HCT116 (cell line): ENCODE measurements around the gene UQCRC1.
A peak's percentile ranks its signal among the peaks of the same experiment; 100 is the strongest.

Experiments used
- CEBPB ChIP-seq: IDR thresholded peaks from 2 replicates; pipeline ENCODE4 v1.6.1; 2012; ENCODE audit warnings: low read depth
- EZH2 ChIP-seq: fragments of 200-600 bp; sonication (generic); IDR thresholded peaks from 2 replicates; pipeline ENCODE4 v1.6.1; 2017; ENCODE audit warnings: antibody characterized with exemption, mixed run types
- EZH2phosphoT487 ChIP-seq: fragments of 200-600 bp; IDR thresholded peaks from 2 replicates; pipeline ENCODE4 v1.6.1; 2018; ENCODE audit warnings: antibody characterized with exemption, borderline replicate concordance
- FOSL1 ChIP-seq: IDR thresholded peaks from 2 replicates; pipeline ENCODE4 v1.6.1; 2012; ENCODE audit warnings: low read depth
- POLR2AphosphoS5 ChIP-seq: IDR thresholded peaks from 2 replicates; pipeline ENCODE4 v1.6.1; 2011; ENCODE audit warnings: mild to moderate bottlenecking, low read depth, low read length, moderate library complexity
- SRF ChIP-seq: IDR thresholded peaks from 2 replicates; pipeline ENCODE4 v1.6.1; 2012; ENCODE audit warnings: low read depth
- TCF7L2 ChIP-seq: IDR thresholded peaks from 2 replicates; pipeline ENCODE4 v1.7.0; 2011; ENCODE audit warnings: borderline replicate concordance, inconsistent platforms; ENCODE audit not compliant: insufficient read depth, insufficient read length; ENCODE audit errors: extremely low read depth
- TF ChIP-seq, protein P1 (sequence below), 3 experiments: fragments of 200-600 bp in 1 of 3; sonication (generic) in 1 of 3; IDR thresholded peaks in 2 of 3; conservative IDR thresholded peaks in 1 of 3; 2 replicates each; pipeline ENCODE4 v1.5.1; 2012 to 2017; ENCODE audit warnings: low read depth in 2 of 3, low read length in 2 of 3, antibody characterized with exemption in 1 of 3, borderline replicate concordance in 1 of 3, control low read depth in 1 of 3, mild to moderate bottlenecking in 1 of 3, mixed read lengths in 1 of 3, mixed run types in 1 of 3, moderate library complexity in 1 of 3; ENCODE audit not compliant: insufficient read depth in 1 of 3
- TF ChIP-seq, protein P2 (sequence below): IDR thresholded peaks from 2 replicates; pipeline ENCODE4 v1.6.1; 2012; ENCODE audit warnings: low read depth

DNA sequence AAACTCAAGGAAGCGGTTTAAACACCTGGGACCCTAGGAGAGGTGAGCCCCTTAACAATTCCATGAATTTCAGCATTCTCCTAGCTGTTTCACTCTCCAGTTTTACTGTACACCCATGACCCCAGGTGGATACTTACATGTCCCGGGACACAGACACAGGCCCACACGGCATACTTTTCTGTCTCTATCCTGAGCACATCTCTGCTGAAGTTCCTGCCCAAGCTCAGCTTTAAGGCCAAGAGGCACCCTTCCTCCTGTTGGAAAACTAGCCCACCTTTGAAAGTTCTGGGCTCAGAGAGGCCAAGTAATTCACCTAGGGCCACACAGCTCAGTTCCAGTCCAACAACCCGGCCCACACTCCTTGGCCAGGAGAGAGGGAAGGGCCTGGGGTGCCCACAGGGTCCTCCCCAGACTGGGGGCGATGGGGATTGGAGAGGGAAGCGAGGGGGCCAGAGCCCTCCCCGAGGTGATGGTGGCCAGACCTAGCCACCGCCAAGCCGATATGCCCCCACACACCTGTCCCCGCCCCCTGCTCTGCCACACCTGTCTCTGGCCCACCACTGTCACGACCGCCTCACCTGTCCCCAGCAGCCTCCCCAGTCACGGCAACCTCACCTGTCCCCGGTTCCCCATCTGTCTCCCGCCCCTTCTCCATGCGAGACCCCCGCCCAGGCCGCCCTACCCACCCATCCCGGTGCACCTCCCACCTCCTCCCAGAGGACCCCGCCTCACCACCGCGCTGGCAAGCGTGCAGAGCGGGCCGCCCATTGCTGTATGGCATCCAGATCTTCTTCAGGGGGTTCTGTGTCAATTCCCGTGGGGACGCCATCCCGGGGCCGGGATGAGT lies 53.3 kb downstream of the UQCRC1 start:
- TF ChIP-seq CEBPB (no peak), EZH2 (no peak), FOSL1 (no peak), EZH2phosphoT487 (no peak), SRF (no peak), POLR2AphosphoS5 (peak; percentile 49; the same call in 1 of the 2 replicates), TCF7L2 (no peak)
- TF ChIP-seq, protein P1, sequence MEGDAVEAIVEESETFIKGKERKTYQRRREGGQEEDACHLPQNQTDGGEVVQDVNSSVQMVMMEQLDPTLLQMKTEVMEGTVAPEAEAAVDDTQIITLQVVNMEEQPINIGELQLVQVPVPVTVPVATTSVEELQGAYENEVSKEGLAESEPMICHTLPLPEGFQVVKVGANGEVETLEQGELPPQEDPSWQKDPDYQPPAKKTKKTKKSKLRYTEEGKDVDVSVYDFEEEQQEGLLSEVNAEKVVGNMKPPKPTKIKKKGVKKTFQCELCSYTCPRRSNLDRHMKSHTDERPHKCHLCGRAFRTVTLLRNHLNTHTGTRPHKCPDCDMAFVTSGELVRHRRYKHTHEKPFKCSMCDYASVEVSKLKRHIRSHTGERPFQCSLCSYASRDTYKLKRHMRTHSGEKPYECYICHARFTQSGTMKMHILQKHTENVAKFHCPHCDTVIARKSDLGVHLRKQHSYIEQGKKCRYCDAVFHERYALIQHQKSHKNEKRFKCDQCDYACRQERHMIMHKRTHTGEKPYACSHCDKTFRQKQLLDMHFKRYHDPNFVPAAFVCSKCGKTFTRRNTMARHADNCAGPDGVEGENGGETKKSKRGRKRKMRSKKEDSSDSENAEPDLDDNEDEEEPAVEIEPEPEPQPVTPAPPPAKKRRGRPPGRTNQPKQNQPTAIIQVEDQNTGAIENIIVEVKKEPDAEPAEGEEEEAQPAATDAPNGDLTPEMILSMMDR (IDR thresholded peaks at IDR 0.05 in 2 of 3, conservative IDR thresholded peaks at IDR 0.05 in 1 of 3; ENCODE audit: borderline replicate concordance in 1 of 3, insufficient read depth in 1 of 3, low read depth in 2 of 3, low read length in 2 of 3), result no peak
- TF ChIP-seq, protein P2, sequence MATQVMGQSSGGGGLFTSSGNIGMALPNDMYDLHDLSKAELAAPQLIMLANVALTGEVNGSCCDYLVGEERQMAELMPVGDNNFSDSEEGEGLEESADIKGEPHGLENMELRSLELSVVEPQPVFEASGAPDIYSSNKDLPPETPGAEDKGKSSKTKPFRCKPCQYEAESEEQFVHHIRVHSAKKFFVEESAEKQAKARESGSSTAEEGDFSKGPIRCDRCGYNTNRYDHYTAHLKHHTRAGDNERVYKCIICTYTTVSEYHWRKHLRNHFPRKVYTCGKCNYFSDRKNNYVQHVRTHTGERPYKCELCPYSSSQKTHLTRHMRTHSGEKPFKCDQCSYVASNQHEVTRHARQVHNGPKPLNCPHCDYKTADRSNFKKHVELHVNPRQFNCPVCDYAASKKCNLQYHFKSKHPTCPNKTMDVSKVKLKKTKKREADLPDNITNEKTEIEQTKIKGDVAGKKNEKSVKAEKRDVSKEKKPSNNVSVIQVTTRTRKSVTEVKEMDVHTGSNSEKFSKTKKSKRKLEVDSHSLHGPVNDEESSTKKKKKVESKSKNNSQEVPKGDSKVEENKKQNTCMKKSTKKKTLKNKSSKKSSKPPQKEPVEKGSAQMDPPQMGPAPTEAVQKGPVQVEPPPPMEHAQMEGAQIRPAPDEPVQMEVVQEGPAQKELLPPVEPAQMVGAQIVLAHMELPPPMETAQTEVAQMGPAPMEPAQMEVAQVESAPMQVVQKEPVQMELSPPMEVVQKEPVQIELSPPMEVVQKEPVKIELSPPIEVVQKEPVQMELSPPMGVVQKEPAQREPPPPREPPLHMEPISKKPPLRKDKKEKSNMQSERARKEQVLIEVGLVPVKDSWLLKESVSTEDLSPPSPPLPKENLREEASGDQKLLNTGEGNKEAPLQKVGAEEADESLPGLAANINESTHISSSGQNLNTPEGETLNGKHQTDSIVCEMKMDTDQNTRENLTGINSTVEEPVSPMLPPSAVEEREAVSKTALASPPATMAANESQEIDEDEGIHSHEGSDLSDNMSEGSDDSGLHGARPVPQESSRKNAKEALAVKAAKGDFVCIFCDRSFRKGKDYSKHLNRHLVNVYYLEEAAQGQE, result no peak
